HepG2 (cell line): ENCODE results near the gene RTN4RL2. TPM values are rescaled to one million over a fixed set of nuclear protein-coding genes. Genes with fewer than 3 reads are reported as not detected.

Source experiments
- ATF1 ChIP-seq: IDR thresholded peaks from 2 replicates; pipeline ENCODE4 v1.6.1; 2016; ENCODE audit warnings: mild to moderate bottlenecking, control low read depth
- CREB3 ChIP-seq: sonication (generic); formaldehyde crosslinking; IDR thresholded peaks from 2 replicates; pipeline ENCODE4 v1.5.0; 2020; ENCODE audit warnings: missing genetic modification reagents
- CREBL2 ChIP-seq: sonication (generic); formaldehyde crosslinking; IDR thresholded peaks from 2 replicates; pipeline ENCODE4 v1.8.1; 2023; ENCODE audit warnings: missing genetic modification reagents, mild to moderate bottlenecking, borderline replicate concordance
- CSRNP2 ChIP-seq: sonication (generic); formaldehyde crosslinking; conservative IDR thresholded peaks from 2 replicates; pipeline ENCODE4 v1.8.0; 2022; ENCODE audit warnings: low read depth, missing genetic modification reagents
- ELF4 ChIP-seq: sonication (generic); formaldehyde crosslinking; IDR thresholded peaks from 2 replicates; pipeline ENCODE4 v1.5.0; 2020; ENCODE audit warnings: missing genetic modification reagents, mild to moderate bottlenecking, moderate library complexity, borderline replicate concordance
- FOXP1 ChIP-seq, 2 experiments: fragments of 450-650 bp in 1 of 2; IDR thresholded peaks; 2 replicates each; pipeline ENCODE4 v1.6.1; 2017 to 2018; ENCODE audit warnings: antibody characterized with exemption in 1 of 2
- GATAD2A ChIP-seq: IDR thresholded peaks from 2 replicates; pipeline ENCODE4 v1.6.1; 2016
- HMG20A ChIP-seq: IDR thresholded peaks from 2 replicates; pipeline ENCODE4 v1.6.1; 2016; ENCODE audit warnings: borderline replicate concordance
- HMGXB4 ChIP-seq, 2 experiments: sonication (generic) in 1 of 2; formaldehyde crosslinking in 1 of 2; IDR thresholded peaks; 2 replicates each; pipeline versions ENCODE4 v1.4.0 to v1.6.1; 2018 to 2020; ENCODE audit warnings: missing genetic modification reagents in 2 of 2, borderline replicate concordance in 1 of 2, low read depth in 1 of 2, mild to moderate bottlenecking in 1 of 2, missing biosample characterization in 1 of 2
- HNRNPK ChIP-seq: fragments of 200-400 bp; formaldehyde crosslinking; IDR thresholded peaks from 2 replicates; pipeline ENCODE4 v1.6.1; 2018; ENCODE audit warnings: low read length, low read depth, moderate library complexity, mild to moderate bottlenecking; ENCODE audit not compliant: poor library complexity, severe bottlenecking
- MAX ChIP-seq: IDR thresholded peaks from 2 replicates; pipeline ENCODE4 v1.6.1; 2012; ENCODE audit warnings: inconsistent platforms
- MED1 ChIP-seq: sonication (generic); formaldehyde crosslinking; IDR thresholded peaks from 2 replicates; pipeline ENCODE4 v1.4.0; 2020; ENCODE audit warnings: missing genetic modification reagents
- NCOA1 ChIP-seq: sonication (generic); formaldehyde crosslinking; IDR thresholded peaks from 2 replicates; pipeline ENCODE4 v1.9.0; 2021; ENCODE audit warnings: missing genetic modification reagents
- NCOR1 ChIP-seq: fragments of 200-600 bp; sonication (generic); IDR thresholded peaks from 2 replicates; pipeline ENCODE4 v1.7.0; 2017; ENCODE audit warnings: antibody characterized with exemption, low read length, borderline replicate concordance
- NFIC ChIP-seq: IDR thresholded peaks from 2 replicates; pipeline ENCODE4 v1.6.1; 2012; ENCODE audit warnings: mild to moderate bottlenecking, low read length, inconsistent platforms
- PPARG ChIP-seq: conservative IDR thresholded peaks from 2 replicates; pipeline ENCODE4 v1.6.1; 2016; ENCODE audit warnings: missing biosample characterization, missing genetic modification reagents
- SMAD3 ChIP-seq: sonication (generic); formaldehyde crosslinking; IDR thresholded peaks from 2 replicates; pipeline ENCODE4 v1.4.0; 2020; ENCODE audit warnings: missing genetic modification reagents
- SOX6 ChIP-seq, 2 experiments: fragments of 450-650 bp in 1 of 2; sonication (generic) in 1 of 2; formaldehyde crosslinking in 1 of 2; IDR thresholded peaks; 2 replicates each; pipeline versions ENCODE4 v1.4.0 to v1.6.1; 2017 to 2020; ENCODE audit warnings: antibody characterized with exemption in 1 of 2, mild to moderate bottlenecking in 1 of 2, missing genetic modification reagents in 1 of 2
- SRSF9 ChIP-seq: fragments of 200-400 bp; formaldehyde crosslinking; IDR thresholded peaks from 2 replicates; pipeline ENCODE4 v1.6.1; 2018; ENCODE audit warnings: borderline replicate concordance, mild to moderate bottlenecking, low read depth, low read length; ENCODE audit not compliant: insufficient read depth, poor library complexity, severe bottlenecking
- YEATS4 ChIP-seq: sonication (generic); formaldehyde crosslinking; IDR thresholded peaks from 2 replicates; pipeline ENCODE4 v1.4.0; 2020; ENCODE audit warnings: missing genetic modification reagents, borderline replicate concordance
- ZBTB7B ChIP-seq: sonication (generic); formaldehyde crosslinking; IDR thresholded peaks from 2 replicates; pipeline ENCODE4 v1.4.0; 2020; ENCODE audit warnings: missing genetic modification reagents
- ZNF17 ChIP-seq: sonication (generic); formaldehyde crosslinking; IDR thresholded peaks from 2 replicates; pipeline ENCODE4 v1.5.0; 2020; ENCODE audit warnings: mild to moderate bottlenecking, missing genetic modification reagents
- ZNF275 ChIP-seq: sonication (generic); formaldehyde crosslinking; IDR thresholded peaks from 2 replicates; pipeline ENCODE4 v1.8.0; 2022; ENCODE audit warnings: missing genetic modification reagents, mild to moderate bottlenecking, inconsistent platforms, borderline replicate concordance
- ZNF292 ChIP-seq: sonication (generic); formaldehyde crosslinking; IDR thresholded peaks from 2 replicates; pipeline ENCODE4 v1.8.1; 2022; ENCODE audit warnings: mild to moderate bottlenecking, low read depth, missing genetic modification reagents, borderline replicate concordance
- ZNF839 ChIP-seq: sonication (generic); formaldehyde crosslinking; IDR thresholded peaks from 2 replicates; pipeline ENCODE4 v1.4.0; 2020; ENCODE audit warnings: missing genetic modification reagents, mild to moderate bottlenecking, borderline replicate concordance
- polyA plus RNA-seq, 8 experiments: library from polyadenylated mRNA; depleted of rRNA in 3 of 8; stranded (reverse) in 7 of 8; unstranded in 1 of 8; fragments of >200 nt; fragmentation: Illumina TruSeq in 4 of 8; extraction: Trizol in 4 of 8; gene quantifications; 2 replicates each; pipeline versions ENCODE4 v1.2.1 to v1.2.3, GENCODE V29; 2011 to 2016; ENCODE audit warnings: low read depth in 4 of 8, missing spikeins in 1 of 8, mixed read lengths in 1 of 8; ENCODE audit not compliant: insufficient read depth in 1 of 8
- total RNA-seq, 5 experiments: library from RNA; depleted of rRNA; stranded (reverse); fragments of >200 nt; fragmentation: Illumina TruSeq; extraction: Trizol; gene quantifications; 2 replicates each; pipeline ENCODE4 v1.2.3, GENCODE V29; 2016; ENCODE audit warnings: low read depth in 1 of 5

The RTN4RL2 gene
- total and polyA plus RNA-seq, 2 of the 13 experiments (the other 11 are each of a cell fraction or from before 2014, with no cell fraction given), result 1.3 to 4.3 TPM

GRCh38 chr11:57502870-57503269 lies 42.5 kb downstream of the RTN4RL2 start (continued):
- TF ChIP-seq ZNF275 (no peak), HMGXB4 (CRISPR knock-in tag; IDR thresholded peaks at IDR 0.05; ENCODE audit: borderline replicate concordance in 1 of 2, low read depth in 1 of 2) (0 out of 4 replicates have a peak, but pooled peaks of 1 of the 2 experiments have one; percentile 27), ELF4 (CRISPR knock-in tag) (no peak), NFIC (no peak; the same call in 1 of the 2 replicates), HNRNPK (no peak), CREBL2 (CRISPR knock-in tag) (no peak), MED1 (CRISPR knock-in tag) (peak; percentile 73), ZBTB7B (CRISPR knock-in tag) (peak; percentile 72; the same call in 1 of the 2 replicates), SOX6 (IDR thresholded peaks at IDR 0.05) (no peak), SOX6 (CRISPR knock-in tag; IDR thresholded peaks at IDR 0.05) (peak; percentile 93), ATF1 (CRISPR knock-in tag) (no peak), CSRNP2 (CRISPR knock-in tag) (no peak), HMG20A (peak; percentile 79; the same call in 1 of the 2 replicates), MAX (peak; percentile 48; the same call in 1 of the 2 replicates), NCOA1 (CRISPR knock-in tag) (no peak), FOXP1 (IDR thresholded peaks at IDR 0.05) (no peak), FOXP1 (CRISPR knock-in tag; IDR thresholded peaks at IDR 0.05) (peak; percentile 76), YEATS4 (CRISPR knock-in tag) (no peak), ZNF839 (CRISPR knock-in tag) (no peak), SMAD3 (CRISPR knock-in tag) (peak; percentile 52; the same call in 1 of the 2 replicates), GATAD2A (CRISPR knock-in tag) (peak; percentile 94), PPARG (CRISPR knock-in tag) (peak; percentile 86), ZNF17 (CRISPR knock-in tag) (no peak), ZNF292 (no peak), NCOR1 (peak; percentile 70; the same call in 1 of the 2 replicates), SRSF9 (no peak), CREB3 (CRISPR knock-in tag) (no peak)
